ENCODE results near the gene KRTAP15-1.

DNA sequence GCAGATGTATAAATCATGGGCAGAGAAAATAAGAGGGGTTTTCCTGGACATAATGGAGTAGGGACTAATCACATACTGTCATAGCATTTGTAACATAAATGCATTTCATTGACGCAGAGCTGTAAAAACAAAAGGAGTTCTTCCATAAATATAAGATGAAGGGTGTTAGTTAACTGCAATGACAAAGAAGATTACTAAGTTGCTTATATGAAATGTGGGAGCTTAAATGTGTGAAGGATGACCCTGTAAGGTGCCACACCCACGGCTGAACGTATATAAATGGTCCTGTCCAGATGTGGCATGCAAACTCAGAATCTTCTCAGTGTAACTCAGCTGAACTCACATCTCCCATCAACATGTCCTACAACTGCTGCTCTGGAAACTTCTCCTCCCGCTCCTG lies 44.3 kb upstream of the KRTAP15-1 start, which contains the start of gene KRTAP13-1:
- TF ChIP-seq SIN3A (IDR thresholded peaks at IDR 0.05; ENCODE audit: borderline replicate concordance, insufficient read depth, low read length), result no peak
- TF ChIP-seq, protein P1, sequence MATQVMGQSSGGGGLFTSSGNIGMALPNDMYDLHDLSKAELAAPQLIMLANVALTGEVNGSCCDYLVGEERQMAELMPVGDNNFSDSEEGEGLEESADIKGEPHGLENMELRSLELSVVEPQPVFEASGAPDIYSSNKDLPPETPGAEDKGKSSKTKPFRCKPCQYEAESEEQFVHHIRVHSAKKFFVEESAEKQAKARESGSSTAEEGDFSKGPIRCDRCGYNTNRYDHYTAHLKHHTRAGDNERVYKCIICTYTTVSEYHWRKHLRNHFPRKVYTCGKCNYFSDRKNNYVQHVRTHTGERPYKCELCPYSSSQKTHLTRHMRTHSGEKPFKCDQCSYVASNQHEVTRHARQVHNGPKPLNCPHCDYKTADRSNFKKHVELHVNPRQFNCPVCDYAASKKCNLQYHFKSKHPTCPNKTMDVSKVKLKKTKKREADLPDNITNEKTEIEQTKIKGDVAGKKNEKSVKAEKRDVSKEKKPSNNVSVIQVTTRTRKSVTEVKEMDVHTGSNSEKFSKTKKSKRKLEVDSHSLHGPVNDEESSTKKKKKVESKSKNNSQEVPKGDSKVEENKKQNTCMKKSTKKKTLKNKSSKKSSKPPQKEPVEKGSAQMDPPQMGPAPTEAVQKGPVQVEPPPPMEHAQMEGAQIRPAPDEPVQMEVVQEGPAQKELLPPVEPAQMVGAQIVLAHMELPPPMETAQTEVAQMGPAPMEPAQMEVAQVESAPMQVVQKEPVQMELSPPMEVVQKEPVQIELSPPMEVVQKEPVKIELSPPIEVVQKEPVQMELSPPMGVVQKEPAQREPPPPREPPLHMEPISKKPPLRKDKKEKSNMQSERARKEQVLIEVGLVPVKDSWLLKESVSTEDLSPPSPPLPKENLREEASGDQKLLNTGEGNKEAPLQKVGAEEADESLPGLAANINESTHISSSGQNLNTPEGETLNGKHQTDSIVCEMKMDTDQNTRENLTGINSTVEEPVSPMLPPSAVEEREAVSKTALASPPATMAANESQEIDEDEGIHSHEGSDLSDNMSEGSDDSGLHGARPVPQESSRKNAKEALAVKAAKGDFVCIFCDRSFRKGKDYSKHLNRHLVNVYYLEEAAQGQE (IDR thresholded peaks at IDR 0.05; ENCODE audit: insufficient read depth in 1 of 2, low read depth in 2 of 2, low read length in 2 of 2), result no peak
- TF ChIP-seq FOXP2 (optimal IDR thresholded peaks at IDR 0.05; ENCODE audit: borderline replicate concordance, extremely low read depth, extremely low read length, insufficient read depth), result no peak
